HG02938 (cell line): ENCODE measurements around the gene FAM151A.
A peak's percentile ranks its signal among the peaks of the same experiment; 100 is the strongest.

Experiments
- ATAC-seq: cut with Tn5 transposase; IDR thresholded peaks from one replicate; pipeline ENCODE4 v1.9.1; 2021; ENCODE audit warnings: mild to moderate bottlenecking, moderate library complexity; ENCODE audit not compliant: unreplicated experiment

The FAM151A gene

GRCh38 chr1:54623216-54624007 is at the start of gene FAM151A:
TSS of gene FAM151A (minus strand) at chr1:54623525. CDS start at chr1:54623395, 130 bp downstream.
- ATAC-seq, result no peak

- peak; percentile 84 for ATAC-seq
These were observed 48.8 kb upstream of the FAM151A start for GRCh38 chr1:54671985-54672608.

- no peak for ATAC-seq
These were observed 45.2 kb upstream of the FAM151A start for GRCh38 chr1:54668567-54668966.

GRCh38 chr1:54667797-54668196 is 44.5 kb upstream of the FAM151A start:
- no peak for ATAC-seq

- no peak for ATAC-seq
These were observed 43.0 kb upstream of the FAM151A start for GRCh38 chr1:54666333-54666732.

- ATAC-seq, result no peak
These were observed 42.5 kb upstream of the FAM151A start for GRCh38 chr1:54665852-54666251.

- no peak for ATAC-seq
These were observed 41.0 kb upstream of the FAM151A start for GRCh38 chr1:54664364-54664763.

GRCh38 chr1:54663725-54664124 is 40.4 kb upstream of the FAM151A start:
- no peak for ATAC-seq

GRCh38 chr1:54658164-54658913 is 35.0 kb upstream of the FAM151A start:
- ATAC-seq, result no peak

GRCh38 chr1:54653036-54653435 is 29.7 kb upstream of the FAM151A start:
- ATAC-seq, result no peak

- ATAC-seq, result no peak
These were observed 28.8 kb upstream of the FAM151A start for GRCh38 chr1:54652168-54652567.

- no peak for ATAC-seq
These were observed 28.3 kb upstream of the FAM151A start for GRCh38 chr1:54651608-54652007.

GRCh38 chr1:54650417-54650816 is 27.1 kb upstream of the FAM151A start:
- ATAC-seq, result no peak

GRCh38 chr1:54649921-54650320 is 26.6 kb upstream of the FAM151A start:
- ATAC-seq, result no peak

- ATAC-seq, result no peak
These were observed 26.0 kb upstream of the FAM151A start for GRCh38 chr1:54649130-54649898.

- no peak for ATAC-seq
These were observed 22.7 kb upstream of the FAM151A start for GRCh38 chr1:54645806-54646676.

GRCh38 chr1:54643736-54644135 is 20.4 kb upstream of the FAM151A start:
- no peak for ATAC-seq

GRCh38 chr1:54640863-54641836 is 17.8 kb upstream of the FAM151A start, which contains the start of gene MROH7:
TSS of gene MROH7 (plus strand) at chr1:54641786. CDS start at chr1:54652927, 11,141 bp downstream.
- ATAC-seq, result no peak

GRCh38 chr1:54640361-54640760 is 17.0 kb upstream of the FAM151A start:
- ATAC-seq, result no peak
